Daoy (cell line): ENCODE measurements around the gene RILPL1. TPM values are rescaled to one million over a fixed set of nuclear protein-coding genes. Genes with fewer than 3 reads are reported as not detected.
"Not testable (repeated sequence)": the region's sequence is repeated elsewhere in the genome, so short reads cannot be mapped to it uniquely, and the experiment has no call there.

Experiments
- DNase-seq: peaks from one replicate; pipeline ENCODE4 v3.0.0-alpha.2; 2015; ENCODE audit warnings: low read depth
- total RNA-seq: library from RNA; depleted of rRNA; stranded (reverse); fragments of >200 nt; shearing (Covaris generic); gene quantifications from 2 replicates; pipeline ENCODE4 v1.2.3, GENCODE V29; 2014; rRNA removed

The RILPL1 gene, protein sequence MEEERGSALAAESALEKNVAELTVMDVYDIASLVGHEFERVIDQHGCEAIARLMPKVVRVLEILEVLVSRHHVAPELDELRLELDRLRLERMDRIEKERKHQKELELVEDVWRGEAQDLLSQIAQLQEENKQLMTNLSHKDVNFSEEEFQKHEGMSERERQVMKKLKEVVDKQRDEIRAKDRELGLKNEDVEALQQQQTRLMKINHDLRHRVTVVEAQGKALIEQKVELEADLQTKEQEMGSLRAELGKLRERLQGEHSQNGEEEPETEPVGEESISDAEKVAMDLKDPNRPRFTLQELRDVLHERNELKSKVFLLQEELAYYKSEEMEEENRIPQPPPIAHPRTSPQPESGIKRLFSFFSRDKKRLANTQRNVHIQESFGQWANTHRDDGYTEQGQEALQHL
- 6.2 and 8.1 TPM in 2 replicates for total RNA-seq

DNA sequence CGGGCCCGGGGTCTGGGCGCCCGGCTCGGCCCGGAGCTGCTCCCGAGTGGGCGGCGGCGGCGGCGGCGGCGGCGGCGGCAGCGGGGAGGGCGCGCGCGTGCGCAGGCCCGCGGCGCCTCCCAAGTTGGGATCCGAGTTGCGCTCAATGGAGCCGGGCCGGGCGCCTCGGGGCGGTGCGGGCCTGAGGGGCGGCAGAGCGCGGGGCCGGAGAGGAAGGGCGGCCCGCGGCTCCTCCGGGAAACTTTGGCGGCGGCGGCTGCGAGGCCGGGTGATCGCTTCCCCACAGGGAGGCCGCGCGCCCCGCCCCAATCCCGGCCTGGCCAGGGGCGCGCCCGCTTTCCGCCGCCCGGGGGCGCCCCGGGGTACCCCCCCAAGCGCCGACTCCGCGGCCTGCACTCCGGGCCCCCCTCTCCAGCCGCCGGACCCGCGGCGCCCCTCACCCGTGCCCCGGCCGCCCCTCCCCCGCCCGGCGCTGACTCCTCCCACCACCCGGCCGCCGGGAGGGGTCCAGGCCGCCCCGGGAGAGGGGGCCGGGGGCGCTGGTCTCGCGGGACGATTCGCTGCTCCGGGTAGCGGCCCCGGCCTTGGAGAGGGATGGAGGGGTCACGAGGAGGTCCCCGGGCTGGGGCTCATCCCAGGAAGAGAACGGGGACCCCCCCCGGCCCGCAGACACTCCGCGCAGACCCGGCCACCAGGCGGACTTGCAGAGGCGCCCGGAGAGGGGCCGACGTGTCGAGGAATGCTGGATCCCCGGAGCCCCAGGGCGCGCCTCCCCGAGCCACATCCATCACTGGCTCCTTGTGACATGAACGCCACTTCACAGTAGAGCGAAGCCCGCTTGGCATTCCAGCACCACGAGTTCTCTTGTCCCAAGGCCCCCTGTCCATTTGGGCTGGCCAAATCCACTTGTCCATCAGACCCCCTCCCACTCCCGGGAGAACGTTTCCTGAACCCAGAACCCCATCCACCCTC is at the start of gene RILPL1:
Gene RILPL1 (minus strand): TSS at position 48 of the 972 bp plus-strand sequence. CDS start 237 bp downstream, outside the sequence.
- DNase-seq: peak; percentile 57

DNA sequence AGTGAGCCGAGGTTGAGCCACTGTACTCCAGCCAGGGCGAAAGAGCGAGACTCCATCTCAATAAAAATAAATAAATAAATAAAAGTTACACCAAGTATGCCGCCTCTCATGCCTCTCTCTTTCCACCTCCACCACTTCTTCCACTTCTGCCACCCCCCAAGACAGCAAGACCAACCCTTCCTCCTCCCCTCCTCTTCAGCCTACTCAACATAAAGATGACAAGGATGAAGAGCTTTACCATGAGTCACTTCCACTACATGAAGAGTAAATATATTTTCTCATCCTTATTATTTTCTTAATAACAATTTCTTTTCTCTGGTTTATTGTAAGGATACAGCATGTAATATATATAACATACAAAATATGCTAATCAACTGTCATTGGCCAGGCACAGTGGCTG is 47.3 kb upstream of the RILPL1 start:
- no peak for DNase-seq

DNA sequence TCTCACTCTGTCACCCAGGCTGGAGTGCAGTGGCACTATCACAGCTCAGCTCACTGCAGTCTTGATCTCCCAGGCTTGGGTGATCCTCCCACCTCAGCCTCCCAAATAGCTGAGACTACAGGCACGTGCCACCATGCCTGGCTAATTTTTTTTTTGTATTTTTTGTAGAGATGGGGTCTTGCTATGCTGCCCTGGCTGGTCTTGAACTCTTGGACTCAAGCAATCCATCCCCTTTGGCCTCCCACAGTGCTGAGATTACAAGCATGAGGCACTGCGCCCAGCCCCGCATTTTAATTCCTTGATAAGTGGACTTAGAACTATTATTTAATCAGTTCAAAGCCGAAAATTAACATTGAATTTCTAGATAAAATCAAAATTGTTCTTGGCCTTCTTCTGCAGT is 45.3 kb upstream of the RILPL1 start:
- DNase-seq: not testable (repeated sequence)

DNA sequence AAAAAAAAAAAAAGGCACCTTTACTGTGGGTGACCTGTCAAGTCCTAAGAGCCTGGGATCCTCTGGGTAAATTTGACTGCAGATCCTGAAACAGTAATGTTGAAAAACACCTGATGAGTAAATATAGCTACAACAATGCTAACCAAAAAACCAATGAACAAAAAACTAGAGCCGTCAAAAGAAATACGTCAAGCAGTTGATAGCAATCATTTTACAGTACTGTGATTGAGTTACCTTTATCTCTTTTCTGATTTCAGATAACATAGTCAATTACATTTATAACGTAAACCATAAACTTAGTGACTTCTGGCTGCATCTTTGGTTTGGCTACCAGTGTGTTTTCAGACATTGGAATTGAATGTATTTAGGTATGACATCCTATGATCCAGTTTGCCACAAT is 44.7 kb upstream of the RILPL1 start:
- DNase-seq: no peak

DNA sequence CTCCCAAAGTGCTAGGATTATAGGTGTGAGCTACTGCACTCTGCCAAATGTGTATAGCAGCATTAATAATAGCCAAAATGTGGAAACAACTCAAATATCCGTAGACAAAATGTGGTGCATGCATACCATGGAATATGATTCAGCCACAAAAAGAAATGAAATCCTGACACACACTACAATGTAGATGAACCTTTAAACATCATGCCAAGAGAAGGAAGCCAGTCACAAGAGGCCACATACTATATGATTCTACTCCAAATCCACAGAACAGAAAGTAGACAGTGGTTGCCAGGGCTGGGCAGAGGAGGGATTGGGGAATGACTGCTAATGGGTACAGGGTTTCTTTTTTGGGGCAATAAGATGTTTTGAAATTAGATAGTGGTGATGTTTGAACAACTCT is 43.1 kb upstream of the RILPL1 start:
- DNase-seq: no peak

DNA sequence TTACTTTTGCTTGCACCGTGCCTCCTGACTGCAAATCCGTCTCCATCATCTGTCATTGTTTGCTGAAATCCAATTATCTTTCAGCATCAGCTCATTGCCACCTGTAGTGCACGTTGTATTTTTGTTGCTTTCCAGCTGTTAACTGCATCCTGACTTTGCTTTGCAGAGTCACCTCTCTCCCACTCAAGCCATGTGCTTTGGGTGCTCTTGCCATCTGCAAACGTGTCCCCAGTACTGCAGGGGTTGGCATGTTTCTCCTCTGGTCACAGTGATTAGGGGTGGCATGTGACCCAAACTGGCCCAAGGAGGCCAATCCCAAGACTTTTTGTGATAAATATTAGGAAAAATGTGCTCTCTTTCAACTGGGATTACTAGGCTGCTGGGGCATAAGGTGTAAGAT is 40.4 kb upstream of the RILPL1 start:
- no peak for DNase-seq

DNA sequence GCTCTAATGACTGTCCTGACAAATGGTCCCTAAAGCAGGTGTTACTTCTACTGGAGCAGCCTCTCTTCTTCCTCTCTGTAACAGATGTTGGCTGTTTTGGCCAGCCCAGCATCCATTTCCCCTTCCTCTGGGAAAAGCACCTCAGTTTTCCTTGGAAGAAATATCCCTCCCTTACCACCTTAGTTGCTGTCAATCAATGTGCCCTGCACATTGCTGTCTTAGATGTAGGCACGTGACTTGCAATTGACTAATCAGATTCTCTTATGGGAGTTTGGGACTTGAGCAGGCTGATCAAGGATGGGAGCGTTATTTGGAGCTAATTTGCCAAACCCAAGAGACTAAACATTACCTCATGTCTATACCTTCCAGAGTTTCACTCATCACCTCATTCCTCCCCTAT is 38.9 kb upstream of the RILPL1 start:
- no peak for DNase-seq

DNA sequence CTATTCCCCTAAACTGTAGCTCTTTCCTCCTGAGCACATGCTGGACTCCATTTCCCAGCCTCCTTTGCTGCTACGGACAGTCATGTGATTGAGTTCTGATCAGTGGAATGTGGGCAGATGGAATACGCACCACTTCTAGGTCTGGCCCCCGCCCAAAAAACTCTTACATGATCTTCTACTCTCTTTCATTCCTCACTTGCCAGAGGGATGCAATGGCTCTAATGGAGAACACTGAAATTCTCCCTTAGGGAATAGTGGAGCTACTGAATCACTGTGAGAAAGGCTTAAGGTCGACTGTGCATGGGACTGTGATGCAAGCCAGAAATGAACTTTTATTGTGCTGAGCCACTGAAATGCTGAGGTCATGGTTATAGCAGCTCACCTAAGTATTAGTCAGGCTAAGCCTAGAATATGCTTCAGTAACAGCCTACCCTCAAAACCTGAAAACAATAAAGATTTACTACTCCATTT is 37.9 kb upstream of the RILPL1 start:
- peak; percentile 46 for DNase-seq

DNA sequence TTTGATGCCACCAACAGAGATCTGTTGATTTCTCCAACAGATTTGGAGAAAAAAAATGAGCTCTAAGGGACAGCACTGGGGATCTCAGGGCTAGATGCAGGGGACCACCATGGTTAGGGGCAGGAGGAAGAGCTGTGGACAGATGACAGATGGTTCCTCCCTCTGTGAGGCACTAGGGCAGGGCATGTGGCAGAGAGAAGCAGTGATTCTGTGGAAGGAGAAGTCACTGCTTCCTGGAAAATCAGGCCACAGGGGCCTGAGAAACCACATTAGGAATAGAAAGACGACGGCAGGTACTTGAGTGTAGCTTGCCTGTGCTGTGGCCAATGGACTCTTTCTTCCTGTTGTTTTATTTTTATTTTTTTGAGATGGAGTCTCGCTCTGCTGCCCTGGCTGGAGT is 25.9 kb upstream of the RILPL1 start:
- no peak for DNase-seq

DNA sequence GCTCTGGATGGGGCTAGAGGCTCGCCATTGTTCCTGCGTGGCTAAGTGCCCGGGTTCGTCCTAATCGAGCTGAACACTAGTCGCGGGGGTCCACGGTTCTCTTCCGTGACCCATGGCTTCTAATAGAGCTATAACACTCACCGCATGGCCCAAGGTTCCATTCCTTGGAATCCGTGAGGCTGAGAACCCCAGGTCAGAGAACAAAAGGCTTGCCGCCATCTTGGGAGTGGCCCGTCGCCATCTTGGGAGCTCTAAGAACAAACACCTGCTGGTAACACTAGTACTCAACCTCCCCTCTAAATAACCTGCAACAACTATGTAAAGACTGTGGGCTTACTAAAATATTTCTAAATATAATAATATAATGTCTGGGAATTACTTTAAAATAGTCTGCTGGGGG is 25.0 kb upstream of the RILPL1 start:
- DNase-seq: not testable (repeated sequence)

DNA sequence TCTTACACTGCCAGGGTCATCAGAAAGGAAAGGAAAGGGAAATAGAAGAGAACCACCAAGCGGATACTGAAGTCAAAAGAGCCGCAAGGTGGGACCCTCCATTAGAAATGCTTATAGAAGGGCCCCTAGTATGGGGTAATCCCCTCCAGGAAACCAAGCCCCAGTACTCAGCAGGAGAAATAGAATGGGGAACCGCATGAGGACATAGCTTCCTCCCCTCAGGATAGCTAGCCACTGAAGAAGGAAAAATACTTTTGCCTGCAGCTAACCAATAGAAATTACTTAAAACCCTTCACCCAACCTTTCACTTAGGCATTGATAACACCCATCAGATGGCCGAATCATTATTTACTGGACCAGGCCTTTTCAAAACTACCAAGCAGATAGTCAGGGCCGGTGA is 21.3 kb upstream of the RILPL1 start:
- DNase-seq: not testable (repeated sequence)

DNA sequence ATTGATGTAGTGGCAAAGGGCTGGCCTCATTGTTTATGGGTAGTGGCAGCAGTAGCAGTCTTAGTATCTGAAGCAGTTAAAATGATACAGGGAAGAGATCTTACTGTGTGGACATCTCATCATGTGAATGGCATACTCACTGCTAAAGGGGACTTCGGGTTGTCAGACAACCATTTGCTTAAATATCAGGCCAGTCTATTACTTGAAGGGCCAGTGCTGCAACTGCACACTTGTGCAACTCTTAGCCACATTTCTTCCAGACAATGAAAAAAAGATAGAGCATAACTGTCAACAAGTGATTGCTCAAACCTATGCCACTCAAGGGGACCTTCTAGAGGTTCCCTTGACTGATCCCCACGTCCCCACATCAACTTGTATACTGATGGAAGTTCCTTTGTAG is 20.6 kb upstream of the RILPL1 start:
- not testable (repeated sequence) for DNase-seq

DNA sequence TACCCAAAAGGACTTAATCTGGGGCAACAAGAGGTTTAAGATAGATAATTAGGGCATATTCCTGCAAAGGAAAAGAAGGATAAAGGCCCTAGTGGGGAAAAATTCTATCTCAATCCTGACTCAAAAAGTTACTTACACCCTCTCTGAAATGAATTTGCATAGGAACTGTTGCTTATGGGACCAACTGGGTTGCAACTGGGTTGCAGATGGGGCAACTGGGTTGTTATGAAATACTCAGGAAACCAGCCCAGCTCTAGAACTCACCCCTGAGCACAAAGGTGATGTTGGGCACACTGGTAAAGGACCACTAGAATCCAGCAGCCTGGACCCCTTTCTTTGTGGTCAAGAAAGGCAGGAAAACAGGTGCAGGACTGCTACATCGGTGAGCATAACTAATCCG is 17.2 kb upstream of the RILPL1 start:
- DNase-seq: no peak

DNA sequence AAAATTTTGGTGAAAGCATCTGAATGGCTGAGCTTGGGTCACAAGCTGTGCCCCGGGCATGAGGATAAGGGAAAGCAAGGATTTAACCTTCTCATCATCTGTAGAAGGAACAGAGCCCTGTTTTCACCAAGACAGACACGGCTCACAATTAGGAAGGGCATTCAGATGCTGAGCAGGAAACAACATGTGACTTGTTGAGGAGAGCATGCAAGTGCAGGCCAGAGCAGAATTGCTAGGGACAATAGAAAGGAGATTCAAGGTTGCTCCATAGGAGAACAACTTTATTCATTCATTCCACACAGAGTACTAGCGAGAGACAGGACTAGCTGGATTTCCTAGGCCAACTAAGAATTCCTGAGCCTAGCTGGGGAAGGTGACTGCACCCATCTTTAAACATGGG is 14.6 kb upstream of the RILPL1 start:
- no peak for DNase-seq

DNA sequence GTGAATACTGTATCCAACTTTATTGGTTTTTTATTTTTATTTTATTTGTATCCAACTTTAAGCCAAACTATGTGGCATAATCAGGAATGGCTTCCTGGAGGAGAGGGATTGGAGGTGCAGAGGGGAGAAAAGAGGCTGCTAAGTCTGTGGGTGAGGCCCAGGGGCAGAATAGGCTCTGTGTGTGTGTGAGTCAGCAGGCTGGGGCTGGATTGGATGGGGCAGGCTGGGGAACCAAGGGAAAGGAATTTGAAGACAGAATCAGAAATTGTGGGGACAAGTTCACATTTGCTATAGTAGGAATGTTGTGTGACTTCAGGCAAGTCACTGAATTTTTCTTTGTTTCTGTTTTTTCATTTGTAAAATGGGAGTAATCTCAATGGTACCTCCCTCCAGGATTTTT is 12.8 kb upstream of the RILPL1 start:
- DNase-seq: peak; percentile 47

DNA sequence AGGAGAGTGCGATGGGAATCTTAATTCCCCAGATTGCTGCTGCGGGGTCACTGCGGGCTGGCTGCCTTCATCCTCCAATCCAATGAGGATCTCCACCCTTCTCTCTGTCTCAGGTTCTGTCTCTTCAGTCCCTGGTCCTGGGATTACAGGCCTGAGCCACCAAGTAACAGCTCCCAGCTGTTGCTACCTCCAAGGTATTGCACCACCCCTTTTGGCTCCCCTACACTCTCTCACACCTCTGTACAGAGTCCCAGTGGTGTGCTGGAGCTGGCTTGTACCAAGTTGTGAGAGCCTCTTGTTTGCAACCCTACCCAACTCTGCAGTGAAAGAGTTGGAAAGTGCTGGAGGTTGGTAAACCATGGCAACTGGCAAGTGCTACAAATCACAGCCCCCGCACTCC is 10.0 kb upstream of the RILPL1 start:
- no peak for DNase-seq

DNA sequence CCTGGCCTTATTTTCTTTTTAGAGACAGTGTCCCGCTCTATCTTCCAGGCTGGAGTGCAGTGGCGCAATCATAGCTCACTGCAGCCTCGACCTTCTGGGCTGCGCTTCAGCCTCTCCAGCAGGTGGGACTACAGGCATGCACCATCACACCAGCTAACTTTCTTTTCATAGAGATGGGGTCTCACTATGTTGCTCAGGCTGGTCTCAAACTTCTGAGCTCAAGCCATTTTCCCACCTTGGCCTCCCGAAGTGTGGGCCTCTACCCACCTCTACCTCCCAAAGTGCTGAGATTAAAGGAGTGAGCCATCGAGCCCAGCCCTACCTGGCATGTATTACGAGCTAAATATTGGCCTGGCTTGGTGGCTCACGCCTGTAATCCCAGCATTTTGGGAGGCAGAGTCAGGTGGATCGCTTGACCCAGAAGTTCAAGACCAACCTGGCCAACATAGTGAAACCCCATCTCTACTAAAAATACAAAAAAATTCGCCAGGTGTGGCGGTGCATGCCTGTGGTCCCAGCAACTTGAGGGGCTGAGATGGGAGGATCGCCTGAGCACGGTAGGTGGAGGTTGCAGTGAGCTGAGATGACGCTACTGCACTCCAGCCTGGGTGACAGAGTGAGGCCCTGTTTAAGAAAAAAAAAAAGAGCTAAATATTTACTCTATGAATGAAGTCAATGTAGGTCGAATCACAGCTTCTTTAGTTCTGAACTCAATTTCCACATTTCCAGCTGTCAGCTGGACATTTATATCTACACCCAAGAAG is 7.6 kb upstream of the RILPL1 start:
- DNase-seq: no peak

DNA sequence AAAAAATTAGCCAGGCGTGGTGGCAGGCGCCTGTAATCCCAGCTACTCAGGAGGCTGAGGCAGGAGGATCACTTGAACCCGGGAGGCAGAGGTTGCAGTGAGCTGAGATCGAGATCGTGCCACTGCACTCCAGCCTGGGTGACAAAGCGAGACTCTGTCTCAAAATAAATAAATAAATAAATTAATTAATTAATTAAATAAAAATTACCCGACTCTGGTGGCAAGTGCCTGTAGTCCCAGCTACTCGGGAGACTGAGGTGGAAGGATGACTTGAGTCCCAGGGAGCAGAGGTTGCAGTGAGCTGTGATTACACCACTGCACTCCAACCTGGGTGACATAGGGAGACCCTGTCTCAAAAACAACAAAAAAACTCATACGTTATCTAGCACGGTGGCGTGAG is 2.4 kb upstream of the RILPL1 start:
- not testable (repeated sequence) for DNase-seq

DNA sequence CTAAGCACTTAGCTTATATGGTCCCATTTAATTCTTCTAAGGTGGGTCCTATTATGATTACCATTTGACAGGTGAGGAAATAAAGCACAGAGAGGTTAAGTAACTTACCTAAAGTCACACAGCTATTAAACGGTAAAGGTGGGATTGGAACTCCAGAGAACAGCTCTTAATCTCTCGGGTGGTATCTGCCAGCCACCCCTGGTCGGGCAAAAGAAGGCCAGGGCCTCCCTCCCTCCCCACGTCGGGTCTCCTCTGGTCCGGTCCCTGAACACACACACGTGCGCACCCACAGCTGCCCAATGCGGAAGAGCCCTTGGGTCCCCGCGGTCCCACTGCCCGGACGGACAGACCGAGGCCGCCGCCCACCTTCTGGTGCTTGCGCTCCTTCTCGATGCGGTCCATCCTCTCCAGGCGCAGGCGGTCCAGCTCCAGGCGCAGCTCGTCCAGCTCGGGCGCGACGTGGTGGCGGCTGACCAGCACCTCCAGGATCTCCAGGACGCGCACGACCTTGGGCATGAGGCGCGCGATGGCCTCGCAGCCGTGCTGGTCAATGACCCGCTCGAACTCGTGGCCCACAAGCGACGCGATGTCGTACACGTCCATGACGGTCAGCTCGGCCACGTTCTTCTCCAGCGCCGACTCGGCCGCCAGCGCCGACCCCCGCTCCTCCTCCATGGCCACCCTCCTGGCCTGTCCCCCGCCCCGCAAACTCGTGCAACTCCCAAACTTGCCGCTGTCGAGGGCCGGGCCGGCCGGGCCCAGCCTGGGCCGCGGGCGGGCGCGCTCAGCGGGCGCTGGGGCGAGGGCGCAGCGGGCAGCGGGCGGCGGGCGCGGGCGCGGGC is 490 bp downstream of the RILPL1 start:
- DNase-seq: peak; percentile 51

DNA sequence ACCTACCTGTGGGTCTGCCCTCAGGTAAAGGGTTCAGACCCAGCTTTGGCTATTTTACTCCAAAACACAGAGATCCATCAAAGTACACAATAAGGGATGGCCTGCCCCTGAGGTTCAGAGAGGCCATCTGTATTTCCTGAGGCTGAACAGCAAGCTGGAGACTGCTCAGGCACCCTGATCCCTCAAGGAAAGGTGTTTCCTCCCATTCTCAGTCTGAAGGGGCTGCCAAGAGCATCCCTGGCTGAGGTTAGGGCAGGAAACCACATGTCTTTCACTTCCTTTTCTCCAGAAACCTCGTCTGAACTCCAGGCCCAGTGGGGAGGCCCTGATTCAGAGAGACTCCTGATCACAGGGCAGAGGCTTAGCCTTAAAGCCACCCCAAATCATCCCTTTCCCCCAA is 1.5 kb downstream of the RILPL1 start:
- peak; percentile 48 for DNase-seq

DNA sequence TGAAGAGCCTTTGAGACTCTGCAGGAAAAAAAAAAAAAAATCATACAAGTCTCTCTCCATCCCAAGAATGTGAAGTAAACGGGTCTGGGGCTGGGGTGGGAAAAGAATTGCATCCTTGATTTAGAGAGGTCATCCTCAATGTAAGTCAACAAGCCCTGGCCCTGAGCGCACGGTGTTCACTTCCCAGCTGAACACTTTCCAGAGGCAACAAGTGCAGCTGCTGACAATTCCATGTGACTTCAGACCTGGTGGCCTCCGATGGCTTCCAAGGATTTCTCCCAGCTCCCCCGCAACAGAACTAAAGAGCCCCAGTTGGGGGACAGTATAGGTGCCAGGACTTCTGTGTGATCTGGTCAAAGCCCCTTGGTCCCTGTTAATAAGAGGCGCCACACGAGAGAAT is 2.4 kb downstream of the RILPL1 start:
- DNase-seq: no peak
